ENCODE data around the gene GPR153.
A peak's percentile ranks its signal among the peaks of the same experiment; 100 is the strongest.

The GPR153 gene

GRCh38 chr1:6200188-6200809, 60.6 kb downstream of the GPR153 start:
- Histone ChIP-seq H3K27ac (ENCODE audit: poor library complexity, severe bottlenecking) (peak overlapping the region; percentile 74), H3K36me3 (ENCODE audit: low read depth) (peaks cover 34% of the 10 kb centered on the region), H3K9me3 (ENCODE audit: severe bottlenecking) (no peaks in the 10 kb centered on the region), H3K4me1 (ENCODE audit: insufficient read depth, poor library complexity, severe bottlenecking) (peaks cover 6% of the 10 kb centered on the region), H3K27me3 (ENCODE audit: insufficient read depth, poor library complexity, severe bottlenecking) (no peaks in the 10 kb centered on the region), H3K4me3 (ENCODE audit: severe bottlenecking) (peak overlapping the region; percentile 97)
- ATAC-seq (ENCODE audit: low read depth) (no peak), DNase-seq (ENCODE audit: low spot score) (no peak)
- TF ChIP-seq CTCF (IDR thresholded peaks at IDR 0.05; ENCODE audit: poor library complexity, severe bottlenecking), result no peak

- DNase-seq (ENCODE audit: low spot score) (peak; percentile 98), ATAC-seq (ENCODE audit: low read depth) (peak; percentile 97)
- H3K27ac ChIP-seq (ENCODE audit: poor library complexity, severe bottlenecking), result peak within 1 kb of the TSS; percentile 74
- H3K4me1 ChIP-seq (ENCODE audit: insufficient read depth, poor library complexity, severe bottlenecking), result peaks cover 6% of the 10 kb centered on the region
- TF ChIP-seq CTCF (IDR thresholded peaks at IDR 0.05; ENCODE audit: poor library complexity, severe bottlenecking), result no peak
- peak within 1 kb of the TSS; percentile 97 for H3K4me3 ChIP-seq (ENCODE audit: severe bottlenecking)
- H3K27me3 ChIP-seq (ENCODE audit: insufficient read depth, poor library complexity, severe bottlenecking), result no peaks in the 10 kb centered on the region
- H3K36me3 ChIP-seq (ENCODE audit: low read depth), result peaks cover 42% of the 10 kb centered on the region
- H3K9me3 ChIP-seq (ENCODE audit: severe bottlenecking), result no peaks in the 10 kb centered on the region
Measured at GRCh38 chr1:6199298-6200187, 61.4 kb downstream of the GPR153 start, which contains the start of gene RPL22. Gene RPL22 (minus strand): TSS chr1:6199595. CDS start chr1:6199573, 22 bp downstream.

- H3K36me3 ChIP-seq (ENCODE audit: low read depth), result peaks cover 50% of the 10 kb centered on the region
- ATAC-seq (ENCODE audit: low read depth) (peak; percentile 2; the same call in 1 of the 3 replicates), DNase-seq (ENCODE audit: low spot score) (no peak)
- no peak for TF ChIP-seq CTCF (IDR thresholded peaks at IDR 0.05; ENCODE audit: poor library complexity, severe bottlenecking)
- H3K9me3 ChIP-seq (ENCODE audit: severe bottlenecking), result no peaks in the 10 kb centered on the region
- peak overlapping the region; percentile 74 for H3K27ac ChIP-seq (ENCODE audit: poor library complexity, severe bottlenecking)
- peak overlapping the region; percentile 97 for H3K4me3 ChIP-seq (ENCODE audit: severe bottlenecking)
- peaks cover 6% of the 10 kb centered on the region for H3K4me1 ChIP-seq (ENCODE audit: insufficient read depth, poor library complexity, severe bottlenecking)
- H3K27me3 ChIP-seq (ENCODE audit: insufficient read depth, poor library complexity, severe bottlenecking), result no peaks in the 10 kb centered on the region
Measured at GRCh38 chr1:6198646-6199297, 62.1 kb downstream of the GPR153 start.

- H3K4me1 ChIP-seq (ENCODE audit: insufficient read depth, poor library complexity, severe bottlenecking), result peaks cover 6% of the 10 kb centered on the region
- no peaks in the 10 kb centered on the region for H3K27me3 ChIP-seq (ENCODE audit: insufficient read depth, poor library complexity, severe bottlenecking)
- H3K4me3 ChIP-seq (ENCODE audit: severe bottlenecking), result peak overlapping the region; percentile 97
- no peaks in the 10 kb centered on the region for H3K9me3 ChIP-seq (ENCODE audit: severe bottlenecking)
- TF ChIP-seq CTCF (IDR thresholded peaks at IDR 0.05; ENCODE audit: poor library complexity, severe bottlenecking), result no peak
- peaks cover 59% of the 10 kb centered on the region for H3K36me3 ChIP-seq (ENCODE audit: low read depth)
- no peak for ATAC-seq (ENCODE audit: low read depth)
- H3K27ac ChIP-seq (ENCODE audit: poor library complexity, severe bottlenecking), result peak overlapping the region; percentile 74
- no peak for DNase-seq (ENCODE audit: low spot score)
Measured at GRCh38 chr1:6197746-6198427, 63.0 kb downstream of the GPR153 start.

Measured in RWPE2 (cell line).